ENCODE results near the gene RRP36. TPM values are rescaled to one million over a fixed set of nuclear protein-coding genes. Genes with fewer than 3 reads are reported as not detected.

Gene RRP36
- total and polyA plus RNA-seq, 4 donors, result 23.4 to 33.4 (median 26.2) TPM

- no peak overlapping the region for H3K4me3 ChIP-seq (ENCODE audit: low read depth in 1 of 3, low read length in 3 of 3)
- H3K9me3 ChIP-seq (ENCODE audit: control insufficient read depth in 4 of 4, low read length in 3 of 4), result no peaks in the 10 kb centered on the region
- 92% methylated on average over 9 of the region's 9 CpGs for WGBS
- peaks cover 2 to 12% (median 8%) of the 10 kb centered on the region in 4 donors for H3K4me1 ChIP-seq (ENCODE audit: control insufficient read depth in 4 of 4, insufficient read depth in 4 of 4, low read length in 3 of 4)
- no peak overlapping the region for H3K9ac ChIP-seq (ENCODE audit: low read depth in 1 of 2, low read length in 2 of 2)
- no peaks in the 10 kb centered on the region for H3K27me3 ChIP-seq (ENCODE audit: control insufficient read depth in 4 of 4, insufficient read depth in 4 of 4, low read length in 3 of 4)
- H3K27ac ChIP-seq (ENCODE audit: low read depth in 1 of 2, low read length in 2 of 2), result no peak overlapping the region
- peaks cover 0 to 52% (median 35%) of the 10 kb centered on the region in 4 donors for H3K36me3 ChIP-seq (ENCODE audit: control insufficient read depth in 4 of 4, insufficient read depth in 3 of 4, low read depth in 1 of 4, low read length in 3 of 4)
- TF ChIP-seq SP1 (IDR thresholded peaks at IDR 0.05), result no peak
- no peak for TF ChIP-seq RAD21 (IDR thresholded peaks at IDR 0.05)
- no peak for TF ChIP-seq CTCF (IDR thresholded peaks at IDR 0.05; ENCODE audit: low read depth, low read length, missing input control)
- no peak for TF ChIP-seq EGR1 (IDR thresholded peaks at IDR 0.05; ENCODE audit: low read depth in 2 of 2)
- TF ChIP-seq HNF4G (IDR thresholded peaks at IDR 0.05), result no peak
- no peak for TF ChIP-seq JUND (IDR thresholded peaks at IDR 0.05)
- TF ChIP-seq MAX (IDR thresholded peaks at IDR 0.05), result no peak
- no peak for TF ChIP-seq REST (IDR thresholded peaks at IDR 0.05)
- TF ChIP-seq YY1 (IDR thresholded peaks at IDR 0.05), result no peak
- no peak for TF ChIP-seq HNF4A (conservative IDR thresholded peaks at IDR 0.05)
- TF ChIP-seq ZBTB33 (IDR thresholded peaks at IDR 0.05), result no peak
- no peak for TF ChIP-seq NR2F2 (IDR thresholded peaks at IDR 0.05)
- no peak for DNase-seq (ENCODE audit: low spot score)
These were observed 15.3 kb downstream of the RRP36 start for GRCh38 chr6:43036712-43037111.

- no peaks in the 10 kb centered on the region for H3K9me3 ChIP-seq (ENCODE audit: control insufficient read depth in 4 of 4, low read length in 3 of 4)
- no peak overlapping the region for H3K9ac ChIP-seq (ENCODE audit: low read depth in 1 of 2, low read length in 2 of 2)
- 85% methylated on average over 5 of the region's 5 CpGs for WGBS
- no peak overlapping the region for H3K4me3 ChIP-seq (ENCODE audit: low read depth in 1 of 3, low read length in 3 of 3)
- peaks cover 2 to 12% (median 8%) of the 10 kb centered on the region in 4 donors for H3K4me1 ChIP-seq (ENCODE audit: control insufficient read depth in 4 of 4, insufficient read depth in 4 of 4, low read length in 3 of 4)
- H3K27me3 ChIP-seq (ENCODE audit: control insufficient read depth in 4 of 4, insufficient read depth in 4 of 4, low read length in 3 of 4), result no peaks in the 10 kb centered on the region
- H3K36me3 ChIP-seq (ENCODE audit: control insufficient read depth in 4 of 4, insufficient read depth in 3 of 4, low read depth in 1 of 4, low read length in 3 of 4), result peaks cover 0 to 52% (median 34%) of the 10 kb centered on the region in 4 donors
- DNase-seq (ENCODE audit: low spot score), result no peak
- H3K27ac ChIP-seq (ENCODE audit: low read depth in 1 of 2, low read length in 2 of 2), result no peak overlapping the region
- no peak for TF ChIP-seq HNF4G (IDR thresholded peaks at IDR 0.05)
- TF ChIP-seq GABPA (IDR thresholded peaks at IDR 0.05 in 1 of 2, conservative IDR thresholded peaks at IDR 0.05 in 1 of 2), result no peak
- TF ChIP-seq JUND (IDR thresholded peaks at IDR 0.05), result no peak
- TF ChIP-seq CTCF (IDR thresholded peaks at IDR 0.05; ENCODE audit: low read depth, low read length, missing input control), result no peak
- no peak for TF ChIP-seq FOXA2 (IDR thresholded peaks at IDR 0.05)
- no peak for TF ChIP-seq NR2F2 (IDR thresholded peaks at IDR 0.05)
- TF ChIP-seq FOXA1 (IDR thresholded peaks at IDR 0.05), result no peak
- TF ChIP-seq ZBTB33 (IDR thresholded peaks at IDR 0.05), result no peak
- no peak for TF ChIP-seq SP1 (IDR thresholded peaks at IDR 0.05)
- TF ChIP-seq REST (IDR thresholded peaks at IDR 0.05), result no peak
These were observed 15.8 kb downstream of the RRP36 start for GRCh38 chr6:43037197-43037596.
